Peyer's patch (tissue), 4 donors: ENCODE measurements around the gene PSAP. TPM values are rescaled to one million over a fixed set of nuclear protein-coding genes. Genes with fewer than 3 reads are reported as not detected.
A peak's percentile ranks its signal among the peaks of the same experiment; 100 is the strongest.

Source experiments
- DNase-seq, 3 donors: peaks; one replicate each; pipeline ENCODE4 v3.0.0-alpha.2; 2017 to 2019
- H3K27ac ChIP-seq, 4 donors: fragments of 200-600 bp; sonication (generic); one replicate each; pipeline ENCODE4 v1.5.1; 2016 to 2019
- H3K27me3 ChIP-seq, 2 donors: fragments of 200-600 bp; sonication (generic); one replicate each; pipeline ENCODE4 v1.5.1; 2019
- H3K36me3 ChIP-seq, 3 donors: fragments of 200-600 bp; sonication (generic); one replicate each; pipeline ENCODE4 v1.5.1; 2016 to 2019
- H3K4me1 ChIP-seq, 4 donors: fragments of 200-600 bp; sonication (generic); one replicate each; pipeline ENCODE4 v1.5.1; 2016 to 2019
- H3K4me3 ChIP-seq, 4 donors: fragments of 200-600 bp; sonication (generic); 1 replicate in 3 of 4; 2 replicates in 1 of 4; pipeline ENCODE4 v1.5.1; 2016 to 2019; ENCODE audit warnings: mild to moderate bottlenecking in 1 of 4
- H3K9me3 ChIP-seq, 4 donors: fragments of 200-600 bp; sonication (generic); one replicate each; pipeline ENCODE4 v1.5.1; 2016 to 2019; ENCODE audit warnings: mild to moderate bottlenecking in 1 of 4
- CTCF ChIP-seq, 6 experiments: fragments of 450-650 bp in 4 of 6; fragments of 200-600 bp in 2 of 6; sonication (generic) in 1 of 6; IDR thresholded peaks; one replicate each; pipeline ENCODE4 v1.5.1; 2017 to 2019; ENCODE audit warnings: antibody characterized with exemption in 6 of 6, mild to moderate bottlenecking in 3 of 6, moderate library complexity in 1 of 6
- POLR2A ChIP-seq, 2 donors: fragments of 450-650 bp; IDR thresholded peaks; one replicate each; pipeline ENCODE4 v1.5.1; 2017; ENCODE audit warnings: antibody characterized with exemption in 2 of 2, mild to moderate bottlenecking in 2 of 2, moderate library complexity in 2 of 2
- small RNA-seq, 2 donors: library from RNA; depleted of rRNA; stranded (forward); fragments of <200 nt; gene quantifications; one replicate each; pipeline ENCODE3, GENCODE V24; 2016
- total RNA-seq, 4 donors: library from RNA; depleted of rRNA; stranded (reverse); fragments of >200 nt; gene quantifications; one replicate each; pipeline ENCODE4 v1.1.0, GENCODE V29; 2016

Gene PSAP
- total RNA-seq, 4 donors from 2014 or later: 193 to 647 (median 491) TPM

GRCh38 chr10:71767420-71768035 is 83.5 kb downstream of the PSAP start:
- DNase-seq: peak in 2 of 3 donors; percentile 81 to 85
- peak overlapping the region in 3 of 4 donors; percentile 4 to 30 (median 24) for H3K4me3 ChIP-seq
- no peaks in the 10 kb centered on the region for H3K27me3 ChIP-seq
- peak overlapping the region; percentile 84 to 99 (median 90) for H3K27ac ChIP-seq
- no peaks in the 10 kb centered on the region for H3K36me3 ChIP-seq
- TF ChIP-seq POLR2A (IDR thresholded peaks at IDR 0.05) (peak; percentile 38 to 55), CTCF (IDR thresholded peaks at IDR 0.05) (no peak)
- H3K9me3 ChIP-seq: no peaks in the 10 kb centered on the region
- peaks cover 21 to 86% (median 60%) of the 10 kb centered on the region in 4 donors for H3K4me1 ChIP-seq

GRCh38 chr10:71766717-71767419 is 84.2 kb downstream of the PSAP start:
- Histone ChIP-seq H3K36me3 (peaks cover 0 to 6% (median 0%) of the 10 kb centered on the region in 3 donors), H3K27ac (peak overlapping the region; percentile 84 to 99 (median 90)), H3K4me1 (peaks cover 21 to 88% (median 56%) of the 10 kb centered on the region in 4 donors), H3K9me3 (no peaks in the 10 kb centered on the region), H3K27me3 (no peaks in the 10 kb centered on the region), H3K4me3 (peak overlapping the region in 2 of 4 donors; percentile 24 to 30)
- DNase-seq: peak; percentile 56 to 95 (median 95)
- TF ChIP-seq CTCF (IDR thresholded peaks at IDR 0.05): no peak
- TF ChIP-seq POLR2A (IDR thresholded peaks at IDR 0.05): no peak

Small RNA genes within 50 kb of the gene (small RNA-seq; reads per million reads assigned to genes)
- gene MIR7152: 0 reads per million in 2 donors
- 0 reads per million in 2 donors for gene RNU7-38P

Other genes with a start within 250 kb of the PSAP start
- gene C10orf105, start 131.5 kb downstream of the PSAP start, total RNA-seq: under 1 TPM in 1 of 4 donors, not detected in 3; 0.27 TPM
- gene VSIR, start 77.7 kb downstream of the PSAP start, total RNA-seq: 100 to 1,000 TPM in 3 of 4 donors, 10 to 100 TPM in 1; 38.0 to 169 (median 127) TPM
- gene CHST3, start 113.1 kb upstream of the PSAP start, total RNA-seq: 1 to 10 TPM in 3 of 4 donors, under 1 TPM in 1; 0.88 to 9.1 (median 3.0) TPM
- gene SPOCK2, start 237.3 kb upstream of the PSAP start, total RNA-seq: 10 to 100 TPM in 3 of 4 donors, 1 to 10 TPM in 1; 8.3 to 54.5 (median 11.4) TPM